Measurements from ENCODE around the gene MPP3.

Gene MPP3, protein sequence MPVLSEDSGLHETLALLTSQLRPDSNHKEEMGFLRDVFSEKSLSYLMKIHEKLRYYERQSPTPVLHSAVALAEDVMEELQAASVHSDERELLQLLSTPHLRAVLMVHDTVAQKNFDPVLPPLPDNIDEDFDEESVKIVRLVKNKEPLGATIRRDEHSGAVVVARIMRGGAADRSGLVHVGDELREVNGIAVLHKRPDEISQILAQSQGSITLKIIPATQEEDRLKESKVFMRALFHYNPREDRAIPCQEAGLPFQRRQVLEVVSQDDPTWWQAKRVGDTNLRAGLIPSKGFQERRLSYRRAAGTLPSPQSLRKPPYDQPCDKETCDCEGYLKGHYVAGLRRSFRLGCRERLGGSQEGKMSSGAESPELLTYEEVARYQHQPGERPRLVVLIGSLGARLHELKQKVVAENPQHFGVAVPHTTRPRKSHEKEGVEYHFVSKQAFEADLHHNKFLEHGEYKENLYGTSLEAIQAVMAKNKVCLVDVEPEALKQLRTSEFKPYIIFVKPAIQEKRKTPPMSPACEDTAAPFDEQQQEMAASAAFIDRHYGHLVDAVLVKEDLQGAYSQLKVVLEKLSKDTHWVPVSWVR

DNA sequence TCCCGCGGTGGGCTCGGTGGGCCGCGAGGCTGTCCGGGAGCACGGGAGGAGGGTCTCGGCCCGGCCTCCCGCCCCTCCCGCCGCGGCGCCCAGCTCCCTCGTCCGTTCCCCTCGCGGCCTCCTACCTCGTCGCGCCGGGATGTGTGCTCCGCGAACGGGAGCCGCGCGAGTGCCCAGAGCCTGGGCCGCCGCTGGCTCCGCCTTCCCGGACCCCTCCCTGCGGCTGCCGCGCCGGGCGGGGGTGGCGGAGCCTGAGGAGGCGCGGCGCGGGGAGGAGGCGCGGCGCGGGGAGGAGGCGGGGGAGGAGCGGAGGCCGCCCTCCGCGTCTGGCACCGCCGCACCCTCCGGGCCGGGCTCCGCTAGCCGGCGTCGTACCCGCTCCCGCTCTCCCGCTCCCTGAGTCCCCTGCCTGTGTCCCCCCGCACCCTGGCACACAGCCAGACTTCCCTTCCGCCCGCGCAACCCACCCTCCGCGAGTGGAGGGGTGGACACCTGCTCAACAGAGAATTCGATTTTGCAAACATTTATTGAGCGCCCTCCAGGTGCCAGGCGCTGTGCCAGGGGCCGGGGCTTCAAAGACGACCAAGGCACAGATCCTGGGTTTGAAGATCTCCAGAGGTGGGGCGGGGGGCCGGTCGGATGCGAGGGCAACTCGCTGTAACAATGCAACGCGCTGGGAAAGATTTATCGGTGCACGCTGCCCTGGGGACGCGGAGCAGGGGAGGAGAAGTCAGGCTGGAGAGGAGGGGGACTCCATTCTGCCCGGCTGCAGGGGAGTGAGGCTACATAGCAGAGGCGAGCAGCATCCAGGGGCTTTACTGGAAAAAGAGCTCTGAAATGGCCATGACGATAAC, at the start of gene MPP3:
TSS of gene MPP3 (minus strand) at position 171 of the 854 bp plus-strand sequence. CDS start 1,240 bp downstream, outside the sequence.
- peak; percentile 61; the same call in 1 of the 2 replicates for TF ChIP-seq POLR2AphosphoS5 (IDR thresholded peaks at IDR 0.05; ENCODE audit: borderline replicate concordance, low read depth, low read length)
- no peak for TF ChIP-seq EZH2 (IDR thresholded peaks at IDR 0.05)
- Histone ChIP-seq H3K36me3 (ENCODE audit: insufficient read depth, low read length) (peaks cover 13% of the 10 kb centered on the region; the same call in 1 of the 2 replicates), H3K27ac (no peak within 1 kb of the TSS), H3K9me3 (ENCODE audit: low read depth, low read length) (no peaks in the 10 kb centered on the region), H3K4me3 (peak within 1 kb of the TSS; percentile 93), H3K9ac (ENCODE audit: insufficient read length) (peak within 1 kb of the TSS; percentile 83)
- DNase-seq (ENCODE audit: low read depth, low spot score): no peak

DNA sequence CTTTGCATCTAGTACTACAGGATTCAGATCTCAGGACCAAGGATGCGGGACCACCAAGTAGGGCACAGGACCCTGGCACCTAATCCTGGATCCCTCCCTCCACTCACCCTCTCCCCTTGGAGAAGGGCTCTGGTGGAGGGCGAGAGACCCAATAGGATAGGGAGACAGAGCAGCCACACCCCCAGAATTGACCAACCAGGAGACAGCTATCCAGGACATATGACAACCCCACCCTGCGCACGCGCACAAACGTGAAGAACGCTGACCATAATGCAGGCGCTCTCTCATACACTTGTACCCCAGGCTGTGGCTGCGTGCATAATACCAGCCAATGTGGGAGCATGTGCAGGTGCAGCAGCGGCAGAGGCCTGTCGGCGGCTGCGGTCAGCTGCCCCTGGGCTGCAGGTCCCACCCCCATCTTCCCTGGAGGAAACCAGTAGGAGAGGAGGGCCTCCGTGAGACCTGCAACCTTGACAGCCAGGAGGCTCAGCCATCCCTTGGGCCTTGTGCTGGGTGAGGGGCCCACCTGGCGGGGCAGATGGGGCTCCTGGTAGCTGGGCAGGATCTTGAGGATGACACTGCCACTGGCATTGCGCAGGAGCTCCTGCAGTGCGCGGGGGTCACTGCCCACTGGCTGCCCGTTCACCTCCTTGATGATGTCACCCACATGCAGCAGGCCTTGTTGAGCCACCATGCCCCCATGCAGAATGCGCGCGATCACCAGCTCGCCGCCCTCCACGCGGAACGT, 49.0 kb upstream of the MPP3 start:
- TF ChIP-seq POLR2AphosphoS5 (IDR thresholded peaks at IDR 0.05; ENCODE audit: borderline replicate concordance, low read depth, low read length) (no peak), FOXP2 (optimal IDR thresholded peaks at IDR 0.05; ENCODE audit: control extremely low read depth, extremely low read length, insufficient read depth) (no peak)
- Histone ChIP-seq H3K9ac (ENCODE audit: insufficient read length) (no peak overlapping the region), H3K9me3 (ENCODE audit: low read depth, low read length) (no peaks in the 10 kb centered on the region), H3K27ac (no peak overlapping the region), H3K4me3 (no peak overlapping the region), H3K36me3 (ENCODE audit: insufficient read depth, low read length) (no peaks in the 10 kb centered on the region)
- DNase-seq (ENCODE audit: low read depth, low spot score): no peak

DNA sequence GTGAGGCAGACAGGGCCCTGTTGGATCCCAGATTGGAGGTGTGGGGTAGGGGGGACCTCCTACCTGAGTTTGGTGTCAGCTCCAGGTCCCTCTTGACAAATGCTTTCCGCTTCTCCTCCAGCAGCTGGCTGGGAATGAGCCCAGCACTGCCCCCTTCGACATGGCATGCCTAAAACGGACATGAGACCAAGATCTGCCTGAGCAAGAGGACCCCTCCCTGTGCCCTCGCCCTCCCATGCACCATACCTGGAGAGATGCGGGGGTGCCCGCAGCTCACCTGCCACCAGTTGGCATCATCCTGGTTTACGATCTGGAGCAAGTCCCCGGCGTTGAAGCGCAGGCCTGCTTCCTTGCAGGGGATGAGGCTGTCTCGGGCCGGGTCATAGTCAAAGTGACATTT, 48.2 kb upstream of the MPP3 start:
- no peak overlapping the region for H3K4me3 ChIP-seq
- no peaks in the 10 kb centered on the region for H3K9me3 ChIP-seq (ENCODE audit: low read depth, low read length)
- no peak overlapping the region for H3K27ac ChIP-seq
- no peak for DNase-seq (ENCODE audit: low read depth, low spot score)
- no peak overlapping the region for H3K9ac ChIP-seq (ENCODE audit: insufficient read length)
- TF ChIP-seq FOXP2 (optimal IDR thresholded peaks at IDR 0.05; ENCODE audit: control extremely low read depth, extremely low read length, insufficient read depth) (no peak), POLR2AphosphoS5 (IDR thresholded peaks at IDR 0.05; ENCODE audit: borderline replicate concordance, low read depth, low read length) (no peak), EZH2 (IDR thresholded peaks at IDR 0.05) (no peak)
- no peaks in the 10 kb centered on the region for H3K36me3 ChIP-seq (ENCODE audit: insufficient read depth, low read length)

DNA sequence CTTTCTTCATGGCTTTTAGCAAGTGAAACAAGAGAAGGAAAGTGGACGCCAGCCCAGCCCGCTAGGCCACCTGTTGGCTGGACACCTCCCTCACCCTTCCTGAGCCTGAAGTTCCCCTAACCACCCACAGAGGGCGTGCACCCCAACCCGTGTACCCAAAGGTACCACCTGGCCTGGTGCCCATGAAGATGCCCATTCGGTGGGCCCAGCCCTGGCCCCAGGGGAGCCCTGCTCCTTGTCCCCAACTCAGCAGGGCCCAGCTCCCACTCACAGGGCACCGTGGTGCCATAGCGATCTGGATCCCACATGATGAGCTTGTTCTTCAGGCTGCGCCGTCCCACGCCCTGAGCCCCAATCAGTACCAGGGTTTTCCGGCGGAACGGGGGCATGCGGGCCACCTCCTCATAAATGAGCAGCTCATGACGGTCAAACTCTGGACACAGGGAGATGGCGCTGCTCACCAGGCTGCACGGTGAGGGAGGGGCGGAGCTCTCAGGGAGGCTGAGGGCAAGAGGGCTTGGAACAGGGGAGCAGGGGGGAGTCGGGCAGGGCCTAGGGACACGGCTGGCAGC, 47.6 kb upstream of the MPP3 start:
- TF ChIP-seq POLR2AphosphoS5 (IDR thresholded peaks at IDR 0.05; ENCODE audit: borderline replicate concordance, low read depth, low read length) (no peak), FOXP2 (optimal IDR thresholded peaks at IDR 0.05; ENCODE audit: control extremely low read depth, extremely low read length, insufficient read depth) (no peak), EZH2 (IDR thresholded peaks at IDR 0.05) (no peak)
- DNase-seq (ENCODE audit: low read depth, low spot score): no peak
- Histone ChIP-seq H3K36me3 (ENCODE audit: insufficient read depth, low read length) (no peaks in the 10 kb centered on the region), H3K9ac (ENCODE audit: insufficient read length) (no peak overlapping the region), H3K27ac (no peak overlapping the region), H3K9me3 (ENCODE audit: low read depth, low read length) (no peaks in the 10 kb centered on the region), H3K4me3 (no peak overlapping the region)

DNA sequence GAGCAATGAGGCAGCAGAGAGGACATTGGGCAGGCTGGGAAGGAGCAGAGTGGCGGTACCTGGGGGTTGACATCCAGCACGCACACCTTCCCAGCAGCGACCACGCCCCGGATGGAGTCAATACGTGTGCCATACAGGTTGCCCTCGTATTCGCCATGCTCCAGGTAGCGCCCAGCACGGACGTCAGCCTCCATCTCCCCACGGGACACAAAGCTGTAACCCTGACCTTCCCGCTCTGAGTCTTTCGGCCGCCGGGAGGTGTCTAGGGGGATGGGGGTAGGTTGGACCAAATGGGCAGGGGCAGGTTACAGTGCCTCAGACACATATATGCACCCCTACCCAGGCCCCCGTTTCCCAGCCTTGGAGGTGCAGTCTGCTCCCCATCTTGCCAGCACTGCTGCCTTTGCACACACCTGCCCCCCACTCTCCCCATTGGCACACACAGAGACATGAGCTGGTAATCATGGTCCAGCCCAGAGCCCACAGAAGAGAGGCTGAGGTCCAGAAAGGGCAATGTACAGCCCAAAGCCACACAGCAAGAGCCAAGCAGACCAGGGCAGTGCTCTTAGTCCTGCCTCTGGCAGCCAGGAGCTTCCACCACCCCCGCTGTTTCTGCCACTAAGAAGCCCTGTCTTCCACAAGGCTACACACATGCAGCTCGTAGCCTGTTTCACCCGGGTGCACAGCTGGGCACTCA, 46.9 kb upstream of the MPP3 start:
- H3K27ac ChIP-seq: no peak overlapping the region
- H3K36me3 ChIP-seq (ENCODE audit: insufficient read depth, low read length): no peaks in the 10 kb centered on the region
- H3K9ac ChIP-seq (ENCODE audit: insufficient read length): no peak overlapping the region
- no peaks in the 10 kb centered on the region for H3K9me3 ChIP-seq (ENCODE audit: low read depth, low read length)
- TF ChIP-seq FOXP2 (optimal IDR thresholded peaks at IDR 0.05; ENCODE audit: control extremely low read depth, extremely low read length, insufficient read depth) (no peak), EZH2 (IDR thresholded peaks at IDR 0.05) (no peak), POLR2AphosphoS5 (IDR thresholded peaks at IDR 0.05; ENCODE audit: borderline replicate concordance, low read depth, low read length) (no peak)
- DNase-seq (ENCODE audit: low read depth, low spot score): no peak
- H3K4me3 ChIP-seq: no peak overlapping the region

DNA sequence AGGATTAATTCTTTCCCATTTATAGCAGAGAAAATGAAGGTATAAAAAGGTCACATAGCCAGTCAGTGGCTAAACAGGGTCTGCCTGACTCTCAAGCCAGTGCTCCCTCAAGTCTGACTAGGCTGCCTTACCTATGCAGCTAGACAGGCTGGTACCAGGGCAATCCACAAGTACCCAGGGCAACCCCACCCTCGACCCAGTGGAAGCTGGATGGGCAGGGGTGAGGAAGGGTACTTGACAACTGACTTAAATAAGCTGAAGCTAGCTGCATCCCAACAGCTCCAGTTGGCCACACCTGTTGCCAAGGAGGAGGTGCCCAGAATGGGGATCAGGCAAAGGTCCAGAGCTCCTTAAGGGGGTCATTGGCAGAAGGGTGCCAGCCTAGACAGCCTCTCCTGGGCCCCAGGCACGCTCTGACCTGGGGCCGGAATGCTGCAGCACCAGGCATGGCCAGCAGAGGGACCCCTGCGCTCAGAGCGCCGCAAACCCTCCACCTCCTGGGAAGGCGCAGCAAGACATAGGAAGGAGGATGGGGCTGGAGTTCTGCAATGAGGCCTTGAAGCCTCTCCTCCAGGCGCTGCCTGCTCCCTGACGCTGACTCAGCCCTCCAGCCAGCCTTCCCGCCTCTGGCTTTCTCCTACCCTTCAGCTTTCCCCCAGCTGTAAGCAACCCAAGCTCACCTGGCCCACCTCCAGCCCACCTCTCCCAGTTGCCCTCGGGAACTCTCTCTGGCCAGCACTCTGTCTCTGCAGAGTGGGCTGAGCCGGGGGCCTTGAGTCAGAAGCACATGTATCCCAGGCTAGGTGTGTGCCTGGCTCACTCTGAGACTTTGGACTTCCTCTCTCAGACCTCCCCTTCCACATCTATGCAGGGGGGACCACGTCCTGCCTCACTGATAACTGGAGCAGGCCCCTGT, 45.6 kb upstream of the MPP3 start:
- Histone ChIP-seq H3K9me3 (ENCODE audit: low read depth, low read length) (no peaks in the 10 kb centered on the region), H3K9ac (ENCODE audit: insufficient read length) (peak overlapping the region; percentile 4), H3K36me3 (ENCODE audit: insufficient read depth, low read length) (no peaks in the 10 kb centered on the region), H3K4me3 (no peak overlapping the region), H3K27ac (peak overlapping the region; percentile 4; the same call in 1 of the 2 replicates)
- TF ChIP-seq FOXP2 (optimal IDR thresholded peaks at IDR 0.05; ENCODE audit: control extremely low read depth, extremely low read length, insufficient read depth) (peak; percentile 52), EZH2 (IDR thresholded peaks at IDR 0.05) (no peak)
- peak; percentile 56 for DNase-seq (ENCODE audit: low read depth, low spot score)

Measured in SK-N-MC (cell line).